HepG2 (cell line): ENCODE results near the gene TSPAN9. TPM values are rescaled to one million over a fixed set of nuclear protein-coding genes. Genes with fewer than 3 reads are reported as not detected.

Experiments used
- ELF3 ChIP-seq: IDR thresholded peaks from 2 replicates; pipeline ENCODE4 v1.6.1; 2016; ENCODE audit warnings: missing genetic modification reagents, missing compliant biosample characterization
- FOXC1 ChIP-seq: sonication (generic); formaldehyde crosslinking; IDR thresholded peaks from 2 replicates; pipeline ENCODE4 v1.8.0; 2022; ENCODE audit warnings: mild to moderate bottlenecking, missing genetic modification reagents, borderline replicate concordance
- HIVEP1 ChIP-seq: sonication (generic); formaldehyde crosslinking; IDR thresholded peaks from 2 replicates; pipeline ENCODE4 v1.4.0; 2020; ENCODE audit warnings: mild to moderate bottlenecking, missing genetic modification reagents
- IRF9 ChIP-seq: sonication (generic); formaldehyde crosslinking; IDR thresholded peaks from 2 replicates; pipeline ENCODE4 v1.8.0; 2022; ENCODE audit warnings: missing genetic modification reagents, mild to moderate bottlenecking, borderline replicate concordance
- MBD4 ChIP-seq: IDR thresholded peaks from 2 replicates; pipeline ENCODE4 v1.6.1; 2012; ENCODE audit warnings: low read length, inconsistent platforms, borderline replicate concordance
- NBN ChIP-seq: fragments of 450-650 bp; conservative IDR thresholded peaks from 2 replicates; pipeline ENCODE4 v1.6.1; 2017
- NR2F6 ChIP-seq, 2 experiments: IDR thresholded peaks; 2 replicates each; pipeline ENCODE4 v1.6.1; 2016; ENCODE audit warnings: antibody characterized with exemption in 1 of 2, mild to moderate bottlenecking in 1 of 2
- PHF21A ChIP-seq: sonication (generic); formaldehyde crosslinking; IDR thresholded peaks from 2 replicates; pipeline ENCODE4 v1.5.0; 2020; ENCODE audit warnings: mild to moderate bottlenecking, missing genetic modification reagents
- POGZ ChIP-seq: sonication (generic); formaldehyde crosslinking; IDR thresholded peaks from 2 replicates; pipeline ENCODE4 v1.4.0; 2020; ENCODE audit warnings: mild to moderate bottlenecking, missing genetic modification reagents
- SOX5 ChIP-seq: IDR thresholded peaks from 2 replicates; pipeline ENCODE4 v1.6.1; 2016; ENCODE audit warnings: borderline replicate concordance
- SP1 ChIP-seq, 2 experiments: fragments of 450-650 bp in 1 of 2; sonication (generic) in 1 of 2; formaldehyde crosslinking in 1 of 2; IDR thresholded peaks; 2 replicates each; pipeline versions ENCODE4 v1.4.0 to v1.6.1; 2016 to 2020; ENCODE audit warnings: missing genetic modification reagents in 1 of 2
- TBX3 ChIP-seq: fragments of 450-650 bp; IDR thresholded peaks from 2 replicates; pipeline ENCODE4 v1.6.1; 2017; ENCODE audit warnings: antibody characterized with exemption, mild to moderate bottlenecking, inconsistent platforms, borderline replicate concordance
- TEAD2 ChIP-seq: sonication (generic); formaldehyde crosslinking; IDR thresholded peaks from 2 replicates; pipeline ENCODE4 v1.9.0; 2021; ENCODE audit warnings: missing genetic modification reagents
- ZNF644 ChIP-seq: IDR thresholded peaks from 2 replicates; pipeline ENCODE4 v1.6.1; 2016; ENCODE audit warnings: low read depth
- polyA plus RNA-seq, 8 experiments: library from polyadenylated mRNA; depleted of rRNA in 3 of 8; stranded (reverse) in 7 of 8; unstranded in 1 of 8; fragments of >200 nt; fragmentation: Illumina TruSeq in 4 of 8; extraction: Trizol in 4 of 8; gene quantifications; 2 replicates each; pipeline versions ENCODE4 v1.2.1 to v1.2.3, GENCODE V29; 2011 to 2016; ENCODE audit warnings: low read depth in 4 of 8, missing spikeins in 1 of 8, mixed read lengths in 1 of 8; ENCODE audit not compliant: insufficient read depth in 1 of 8
- total RNA-seq, 5 experiments: library from RNA; depleted of rRNA; stranded (reverse); fragments of >200 nt; fragmentation: Illumina TruSeq; extraction: Trizol; gene quantifications; 2 replicates each; pipeline ENCODE4 v1.2.3, GENCODE V29; 2016; ENCODE audit warnings: low read depth in 1 of 5
- TF ChIP-seq, protein P1 (sequence below): sonication (generic); formaldehyde crosslinking; IDR thresholded peaks from 2 replicates; pipeline ENCODE4 v1.5.0; 2020; ENCODE audit warnings: mild to moderate bottlenecking, missing genetic modification reagents, borderline replicate concordance
- TF ChIP-seq, protein P2 (sequence below): IDR thresholded peaks from 2 replicates; pipeline ENCODE4 v1.6.1; 2016

Gene TSPAN9
- total and polyA plus RNA-seq, 2 of the 13 experiments (the other 11 are each of a cell fraction or from before 2014, with no cell fraction given), result 18.1 to 42.3 TPM

- TF ChIP-seq SP1 (IDR thresholded peaks at IDR 0.05), result no peak
- no peak for TF ChIP-seq SP1 (CRISPR knock-in tag; IDR thresholded peaks at IDR 0.05)
- TF ChIP-seq ZNF644, result peak; percentile 58; the same call in 1 of the 2 replicates
- TF ChIP-seq IRF9 (CRISPR knock-in tag), result 0 out of 2 replicates have a peak, but pooled peaks have one; percentile 49
- TF ChIP-seq TBX3, result no peak
- no peak for TF ChIP-seq TEAD2 (CRISPR knock-in tag)
- TF ChIP-seq SOX5, result no peak
- TF ChIP-seq PHF21A (CRISPR knock-in tag), result peak; percentile 29; the same call in 1 of the 2 replicates
- no peak for TF ChIP-seq NBN
- no peak for TF ChIP-seq MBD4
- TF ChIP-seq NR2F6 (IDR thresholded peaks at IDR 0.05), result peak; percentile 64; the same call in 1 of the 2 replicates
- TF ChIP-seq NR2F6 (CRISPR knock-in tag; IDR thresholded peaks at IDR 0.05), result peak; percentile 69
- TF ChIP-seq ELF3 (CRISPR knock-in tag), result peak; percentile 51; the same call in 1 of the 2 replicates
- no peak for TF ChIP-seq POGZ
- TF ChIP-seq, protein P1, sequence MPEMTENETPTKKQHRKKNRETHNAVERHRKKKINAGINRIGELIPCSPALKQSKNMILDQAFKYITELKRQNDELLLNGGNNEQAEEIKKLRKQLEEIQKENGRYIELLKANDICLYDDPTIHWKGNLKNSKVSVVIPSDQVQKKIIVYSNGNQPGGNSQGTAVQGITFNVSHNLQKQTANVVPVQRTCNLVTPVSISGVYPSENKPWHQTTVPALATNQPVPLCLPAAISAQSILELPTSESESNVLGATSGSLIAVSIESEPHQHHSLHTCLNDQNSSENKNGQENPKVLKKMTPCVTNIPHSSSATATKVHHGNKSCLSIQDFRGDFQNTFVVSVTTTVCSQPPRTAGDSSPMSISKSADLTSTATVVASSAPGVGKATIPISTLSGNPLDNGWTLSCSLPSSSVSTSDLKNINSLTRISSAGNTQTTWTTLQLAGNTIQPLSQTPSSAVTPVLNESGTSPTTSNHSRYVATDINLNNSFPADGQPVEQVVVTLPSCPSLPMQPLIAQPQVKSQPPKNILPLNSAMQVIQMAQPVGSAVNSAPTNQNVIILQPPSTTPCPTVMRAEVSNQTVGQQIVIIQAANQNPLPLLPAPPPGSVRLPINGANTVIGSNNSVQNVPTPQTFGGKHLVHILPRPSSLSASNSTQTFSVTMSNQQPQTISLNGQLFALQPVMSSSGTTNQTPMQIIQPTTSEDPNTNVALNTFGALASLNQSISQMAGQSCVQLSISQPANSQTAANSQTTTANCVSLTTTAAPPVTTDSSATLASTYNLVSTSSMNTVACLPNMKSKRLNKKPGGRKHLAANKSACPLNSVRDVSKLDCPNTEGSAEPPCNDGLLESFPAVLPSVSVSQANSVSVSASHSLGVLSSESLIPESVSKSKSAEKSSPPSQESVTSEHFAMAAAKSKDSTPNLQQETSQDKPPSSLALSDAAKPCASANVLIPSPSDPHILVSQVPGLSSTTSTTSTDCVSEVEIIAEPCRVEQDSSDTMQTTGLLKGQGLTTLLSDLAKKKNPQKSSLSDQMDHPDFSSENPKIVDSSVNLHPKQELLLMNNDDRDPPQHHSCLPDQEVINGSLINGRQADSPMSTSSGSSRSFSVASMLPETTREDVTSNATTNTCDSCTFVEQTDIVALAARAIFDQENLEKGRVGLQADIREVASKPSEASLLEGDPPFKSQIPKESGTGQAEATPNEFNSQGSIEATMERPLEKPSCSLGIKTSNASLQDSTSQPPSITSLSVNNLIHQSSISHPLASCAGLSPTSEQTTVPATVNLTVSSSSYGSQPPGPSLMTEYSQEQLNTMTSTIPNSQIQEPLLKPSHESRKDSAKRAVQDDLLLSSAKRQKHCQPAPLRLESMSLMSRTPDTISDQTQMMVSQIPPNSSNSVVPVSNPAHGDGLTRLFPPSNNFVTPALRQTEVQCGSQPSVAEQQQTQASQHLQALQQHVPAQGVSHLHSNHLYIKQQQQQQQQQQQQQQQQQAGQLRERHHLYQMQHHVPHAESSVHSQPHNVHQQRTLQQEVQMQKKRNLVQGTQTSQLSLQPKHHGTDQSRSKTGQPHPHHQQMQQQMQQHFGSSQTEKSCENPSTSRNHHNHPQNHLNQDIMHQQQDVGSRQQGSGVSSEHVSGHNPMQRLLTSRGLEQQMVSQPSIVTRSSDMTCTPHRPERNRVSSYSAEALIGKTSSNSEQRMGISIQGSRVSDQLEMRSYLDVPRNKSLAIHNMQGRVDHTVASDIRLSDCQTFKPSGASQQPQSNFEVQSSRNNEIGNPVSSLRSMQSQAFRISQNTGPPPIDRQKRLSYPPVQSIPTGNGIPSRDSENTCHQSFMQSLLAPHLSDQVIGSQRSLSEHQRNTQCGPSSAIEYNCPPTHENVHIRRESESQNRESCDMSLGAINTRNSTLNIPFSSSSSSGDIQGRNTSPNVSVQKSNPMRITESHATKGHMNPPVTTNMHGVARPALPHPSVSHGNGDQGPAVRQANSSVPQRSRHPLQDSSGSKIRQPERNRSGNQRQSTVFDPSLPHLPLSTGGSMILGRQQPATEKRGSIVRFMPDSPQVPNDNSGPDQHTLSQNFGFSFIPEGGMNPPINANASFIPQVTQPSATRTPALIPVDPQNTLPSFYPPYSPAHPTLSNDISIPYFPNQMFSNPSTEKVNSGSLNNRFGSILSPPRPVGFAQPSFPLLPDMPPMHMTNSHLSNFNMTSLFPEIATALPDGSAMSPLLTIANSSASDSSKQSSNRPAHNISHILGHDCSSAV (CRISPR knock-in tag), result no peak
- peak; percentile 33; the same call in 1 of the 2 replicates for TF ChIP-seq FOXC1 (CRISPR knock-in tag)
- TF ChIP-seq, protein P2, sequence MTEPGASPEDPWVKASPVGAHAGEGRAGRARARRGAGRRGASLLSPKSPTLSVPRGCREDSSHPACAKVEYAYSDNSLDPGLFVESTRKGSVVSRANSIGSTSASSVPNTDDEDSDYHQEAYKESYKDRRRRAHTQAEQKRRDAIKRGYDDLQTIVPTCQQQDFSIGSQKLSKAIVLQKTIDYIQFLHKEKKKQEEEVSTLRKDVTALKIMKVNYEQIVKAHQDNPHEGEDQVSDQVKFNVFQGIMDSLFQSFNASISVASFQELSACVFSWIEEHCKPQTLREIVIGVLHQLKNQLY, result 0 out of 2 replicates have a peak, but pooled peaks have one; percentile 22
- no peak for TF ChIP-seq HIVEP1 (CRISPR knock-in tag)
Observed at GRCh38 chr12:3085341-3086139, 8.4 kb downstream of the TSPAN9 start (continued).
